GM15510 (cell line): ENCODE results near the gene AHDC1.

Experiments used
- POLR2A ChIP-seq: IDR thresholded peaks from 3 replicates; pipeline ENCODE4 v1.6.1; 2011; ENCODE audit warnings: borderline replicate concordance; ENCODE audit not compliant: insufficient read length; ENCODE audit errors: extremely low read depth

AHDC1 gene

DNA sequence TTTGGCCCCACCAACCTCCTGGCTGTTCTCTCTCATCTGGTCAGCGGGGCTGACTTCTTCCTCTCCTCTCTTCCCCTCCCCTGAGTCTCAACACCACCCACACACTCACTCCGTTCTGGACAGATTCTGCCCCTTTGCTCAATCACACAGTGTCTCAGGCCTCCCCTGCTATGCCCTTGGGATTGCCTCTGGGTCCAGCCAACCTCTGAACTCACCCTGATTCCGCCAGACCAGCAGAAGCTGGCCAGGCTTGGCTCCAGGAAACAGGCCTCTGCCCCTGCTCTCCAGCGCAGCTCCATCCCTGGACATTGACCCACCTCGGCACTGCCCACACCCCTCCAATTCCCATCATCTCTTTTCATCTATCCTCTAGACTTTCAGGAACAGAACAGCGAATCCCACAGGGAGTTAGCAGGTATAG is 22.1 kb downstream of the AHDC1 start:
- no peak for TF ChIP-seq POLR2A

DNA sequence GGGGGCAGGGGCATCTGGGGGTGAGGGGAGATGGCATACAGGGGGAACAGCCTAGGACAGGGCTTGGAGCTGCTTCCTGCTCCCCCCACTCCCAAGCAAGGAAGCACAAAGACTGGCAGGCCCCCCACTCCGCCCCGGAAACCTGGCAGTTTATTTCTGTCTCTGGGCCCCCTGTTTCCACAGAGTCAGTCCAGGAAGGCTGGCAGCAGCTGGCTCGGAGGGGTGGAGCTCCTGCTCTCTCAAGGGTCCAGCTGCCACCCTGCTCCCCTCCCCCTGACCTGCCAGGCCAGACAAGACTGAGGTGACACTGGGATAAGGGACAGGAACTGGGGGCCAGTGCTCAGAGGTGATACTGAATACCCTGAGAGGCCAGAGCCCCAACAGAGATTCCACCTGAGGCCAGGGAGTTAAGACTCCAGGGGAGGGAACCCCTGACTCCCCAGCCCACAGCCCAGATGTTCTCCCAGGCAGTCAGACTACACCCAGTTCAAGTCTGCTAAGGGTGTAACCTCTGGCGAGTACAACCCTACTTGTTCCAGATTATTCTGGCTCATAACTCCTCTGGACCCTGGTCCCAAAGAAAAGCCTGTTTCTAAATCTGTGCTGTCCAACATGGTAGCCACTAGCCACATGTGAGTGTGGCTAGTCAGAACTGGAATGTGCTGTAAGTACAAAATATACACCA is 26.3 kb downstream of the AHDC1 start:
- TF ChIP-seq POLR2A, result no peak

DNA sequence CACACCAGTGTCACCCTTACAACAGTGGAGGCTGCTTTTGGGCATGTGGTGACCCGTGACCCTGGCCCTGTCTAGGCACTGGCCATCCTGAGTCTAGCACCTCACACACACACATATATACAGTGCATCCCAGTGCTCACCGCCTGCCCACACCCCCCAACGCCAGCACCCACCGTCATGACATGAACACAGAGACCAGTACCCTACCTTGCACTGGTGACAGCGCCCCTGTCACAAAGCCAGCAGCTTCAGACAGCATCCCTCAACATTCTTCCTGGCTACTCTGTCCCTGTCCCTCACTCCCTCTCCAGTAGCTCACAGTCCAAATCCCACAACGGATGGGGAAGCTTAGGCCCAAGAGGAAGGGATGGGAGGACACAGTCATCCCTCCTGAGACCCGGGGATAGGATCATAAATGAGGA is 27.1 kb downstream of the AHDC1 start:
- no peak for TF ChIP-seq POLR2A

DNA sequence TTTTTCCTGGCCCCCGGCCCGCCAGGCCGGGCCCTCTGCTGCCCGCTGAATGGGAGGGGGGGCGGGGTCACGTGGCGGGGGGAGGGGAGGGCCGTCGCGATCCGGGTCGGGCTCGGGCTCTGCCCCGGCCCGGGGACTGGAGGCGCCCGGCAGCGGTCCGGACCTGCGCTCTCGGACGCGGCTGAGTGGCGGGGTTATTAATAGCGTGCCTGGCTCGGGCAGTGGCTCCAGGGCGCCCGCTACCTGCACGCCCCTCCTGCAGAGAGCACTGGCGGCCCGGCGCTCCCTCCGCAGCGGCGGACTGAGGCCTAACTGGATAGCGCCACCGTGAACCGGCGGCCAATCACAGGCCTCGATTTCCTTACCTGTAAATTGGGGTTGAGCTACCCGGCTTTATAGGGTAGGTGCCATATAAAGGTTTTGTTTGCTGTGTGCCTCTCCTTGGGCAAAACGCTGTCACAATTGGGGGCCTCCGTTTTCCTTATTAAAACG is 28.1 kb downstream of the AHDC1 start:
- TF ChIP-seq POLR2A, result no peak

DNA sequence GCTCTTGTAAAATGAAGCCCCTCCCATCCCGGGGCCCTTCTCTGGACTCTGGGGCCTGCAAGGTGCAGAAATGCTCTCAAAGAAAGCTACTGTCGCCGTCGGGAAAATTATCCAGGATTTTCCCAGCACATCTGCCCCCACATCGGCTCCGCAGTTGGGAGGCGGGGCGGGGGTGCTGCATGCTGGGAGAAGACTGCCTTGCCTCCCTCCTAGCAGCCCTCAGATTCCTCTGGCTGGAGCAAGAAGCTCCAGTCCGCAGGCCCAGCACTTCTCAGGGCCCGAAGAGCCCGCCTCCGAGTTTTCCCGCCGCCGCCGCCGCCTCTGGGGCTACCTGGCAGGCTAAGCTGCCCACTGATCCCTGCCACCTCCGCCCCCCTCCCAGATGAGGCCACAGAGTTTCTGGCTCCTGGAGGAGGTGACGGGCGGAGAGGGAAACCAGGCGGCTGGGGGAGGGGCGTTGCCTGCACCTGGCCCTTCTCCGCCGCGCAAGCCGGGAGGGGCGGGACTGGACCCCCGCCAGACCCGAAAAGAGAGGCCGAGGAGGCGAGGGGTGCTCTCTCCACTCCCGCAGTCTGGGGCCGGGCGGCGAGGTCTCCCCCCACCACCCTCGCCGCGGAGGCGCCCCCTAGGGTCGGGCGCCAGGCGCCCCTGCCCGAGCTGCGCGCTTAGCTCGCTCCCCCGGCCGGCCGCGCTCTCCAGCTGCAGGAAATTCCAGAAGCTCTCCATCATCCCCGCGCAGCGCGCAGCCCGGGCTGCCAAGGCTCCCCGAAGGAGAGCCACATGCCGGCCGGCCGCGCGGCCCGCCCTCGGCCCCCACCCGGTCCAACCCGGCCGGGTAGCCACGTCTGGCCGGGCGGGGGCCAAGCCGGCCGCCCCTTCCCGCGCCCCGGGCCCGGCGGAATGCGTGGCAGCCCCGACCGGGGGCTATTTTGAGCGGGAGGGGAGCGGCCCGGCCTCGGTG is 28.8 kb downstream of the AHDC1 start:
- TF ChIP-seq POLR2A, result no peak

DNA sequence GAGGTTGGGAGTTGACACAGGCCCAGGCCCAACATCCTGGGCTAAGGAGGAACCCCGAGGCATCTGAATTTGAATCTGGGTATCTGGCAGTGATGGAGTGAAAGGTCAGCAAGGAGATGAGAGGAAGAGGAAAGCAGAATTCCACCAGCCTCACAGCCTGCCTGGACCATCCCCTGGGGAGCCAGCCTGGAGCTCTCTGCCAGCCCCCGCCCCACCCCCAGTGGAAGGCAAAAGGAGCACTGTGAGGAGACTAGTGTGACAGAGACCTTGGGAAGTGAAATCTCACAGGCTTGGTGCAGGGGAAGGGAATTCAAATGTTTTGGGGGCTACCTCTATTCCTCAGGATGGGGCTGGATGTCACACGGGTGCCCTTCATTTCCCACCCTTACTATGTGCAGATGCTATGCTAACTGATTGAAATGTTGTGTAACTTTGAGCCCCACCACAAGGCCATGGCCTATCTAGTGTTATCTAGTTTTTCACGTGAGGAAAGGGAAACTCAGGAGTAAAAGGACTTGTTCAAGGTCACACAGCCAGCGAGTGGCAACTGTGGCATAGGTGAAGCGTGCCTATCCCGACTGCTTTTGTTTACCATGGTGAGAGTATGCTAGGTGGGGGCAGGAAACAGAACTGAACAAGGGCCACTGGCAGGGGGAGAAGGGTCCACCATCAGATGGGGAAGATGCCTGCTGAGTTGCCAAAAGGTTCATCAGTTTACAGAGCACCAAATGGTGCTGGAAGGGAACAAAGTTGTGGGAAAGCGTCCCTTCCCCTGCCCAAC is 29.8 kb downstream of the AHDC1 start:
- no peak for TF ChIP-seq POLR2A

DNA sequence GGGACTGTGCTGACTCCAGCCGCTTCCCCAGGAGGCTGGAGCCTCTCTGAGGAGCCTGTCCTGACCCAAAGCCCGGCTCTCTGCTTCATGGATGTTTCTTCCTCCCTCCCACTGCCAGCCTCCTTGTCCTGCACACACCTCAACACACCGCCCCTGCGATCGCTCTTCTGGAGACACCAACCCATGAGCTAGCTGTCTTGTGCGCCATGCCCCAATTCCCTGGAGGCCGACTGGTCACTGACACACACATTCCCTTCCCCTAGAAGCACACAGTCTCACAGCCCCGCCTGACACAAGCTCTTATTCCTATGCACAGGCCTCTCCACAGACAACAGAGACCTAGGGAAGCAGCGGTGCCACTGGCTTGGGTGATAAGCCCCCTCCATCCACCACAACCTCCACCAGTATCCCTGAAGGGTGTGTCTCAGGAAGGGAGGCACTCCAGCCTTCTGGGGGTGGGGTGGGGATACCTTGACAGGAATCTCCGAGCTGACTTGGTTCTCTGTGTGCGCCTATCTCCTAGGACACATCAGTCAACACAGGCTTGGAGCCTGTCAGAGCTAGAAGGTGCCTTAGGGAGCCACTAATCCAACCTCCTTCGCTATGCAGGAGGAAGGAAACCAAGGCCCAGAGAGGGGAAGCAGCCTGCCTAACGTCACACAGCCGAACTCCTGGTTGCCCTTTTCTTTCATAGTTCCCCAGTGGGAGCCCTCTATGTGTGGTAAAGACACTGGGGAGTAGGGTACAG is 31.1 kb downstream of the AHDC1 start:
- no peak for TF ChIP-seq POLR2A

DNA sequence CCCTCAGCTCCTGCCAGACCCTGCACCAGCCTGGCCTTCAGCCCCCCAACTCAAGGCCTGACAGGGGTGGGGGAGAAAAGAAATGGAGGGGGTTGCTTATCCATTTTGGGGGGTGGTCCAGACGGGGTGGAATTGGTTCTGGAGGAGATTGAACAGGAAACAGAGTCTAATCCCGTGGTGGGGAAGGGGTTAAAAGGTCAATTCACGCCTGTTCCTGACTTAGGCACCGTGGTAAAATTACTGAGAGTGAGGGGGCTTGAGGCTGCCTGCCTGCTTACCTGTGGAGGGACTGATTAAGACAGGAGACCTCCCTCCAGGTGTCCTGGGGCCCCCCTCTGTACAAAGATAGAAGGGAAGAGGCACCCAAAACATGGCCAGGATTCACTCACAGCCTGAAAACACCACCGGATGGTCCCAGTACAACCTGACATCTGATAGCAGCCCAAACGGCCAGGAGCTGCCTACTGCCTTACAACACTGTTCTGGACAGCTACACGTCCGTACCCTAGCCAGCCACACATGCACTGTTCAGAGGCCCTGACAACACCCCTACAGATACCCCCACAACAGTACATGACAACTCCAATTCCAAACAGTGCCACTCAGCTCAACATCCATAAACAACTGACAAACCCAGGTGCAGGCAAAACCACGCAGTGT is 31.8 kb downstream of the AHDC1 start:
- TF ChIP-seq POLR2A, result no peak

DNA sequence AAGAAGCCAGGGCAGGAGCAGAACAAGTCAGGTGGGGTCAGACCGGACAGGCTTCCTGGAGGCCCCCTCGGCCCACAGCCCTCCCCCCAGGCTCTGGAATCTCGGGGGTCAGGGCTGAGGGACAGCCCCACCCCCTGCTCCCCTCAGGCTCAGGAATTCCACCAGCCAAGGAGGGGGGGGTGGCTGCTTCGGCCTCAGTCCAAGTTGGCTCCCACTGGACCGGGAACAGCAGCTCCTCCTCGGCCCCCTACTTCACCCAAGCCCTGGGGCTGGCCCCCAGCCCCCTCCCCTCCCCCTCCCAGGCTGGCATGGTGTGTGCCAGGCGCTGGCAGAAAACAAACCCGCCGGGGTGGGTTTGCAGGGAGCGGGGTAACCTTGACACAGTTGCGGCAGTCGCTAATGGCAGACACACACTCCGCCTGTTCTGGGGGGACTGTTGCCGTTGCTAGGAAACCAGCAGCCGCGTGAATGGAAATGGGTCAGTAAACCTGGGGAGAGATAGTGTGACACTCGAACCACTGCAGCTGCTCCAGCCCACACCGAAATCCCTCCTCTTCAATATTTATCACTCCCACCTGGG is 32.4 kb downstream of the AHDC1 start:
- no peak for TF ChIP-seq POLR2A

DNA sequence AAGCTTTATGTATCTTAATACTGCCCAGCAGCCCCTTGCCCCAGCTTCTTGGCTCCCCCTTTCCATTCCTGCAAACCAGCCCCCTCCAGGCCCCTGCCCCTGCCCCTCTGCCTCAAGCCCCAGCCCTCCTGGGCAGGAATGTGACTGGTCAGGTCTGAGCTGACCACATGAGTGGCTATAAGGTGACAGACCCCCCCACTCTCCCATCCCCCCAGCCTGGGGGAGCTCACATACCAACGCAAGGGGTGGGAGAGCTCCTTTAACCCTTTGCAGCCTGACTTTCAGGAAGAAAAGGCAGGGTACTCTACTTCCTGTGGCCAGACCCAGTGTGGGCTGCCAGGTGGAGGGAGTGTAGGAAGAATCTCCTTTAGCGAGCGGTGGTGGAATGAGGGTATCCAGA is 33.2 kb downstream of the AHDC1 start:
- TF ChIP-seq POLR2A, result no peak

DNA sequence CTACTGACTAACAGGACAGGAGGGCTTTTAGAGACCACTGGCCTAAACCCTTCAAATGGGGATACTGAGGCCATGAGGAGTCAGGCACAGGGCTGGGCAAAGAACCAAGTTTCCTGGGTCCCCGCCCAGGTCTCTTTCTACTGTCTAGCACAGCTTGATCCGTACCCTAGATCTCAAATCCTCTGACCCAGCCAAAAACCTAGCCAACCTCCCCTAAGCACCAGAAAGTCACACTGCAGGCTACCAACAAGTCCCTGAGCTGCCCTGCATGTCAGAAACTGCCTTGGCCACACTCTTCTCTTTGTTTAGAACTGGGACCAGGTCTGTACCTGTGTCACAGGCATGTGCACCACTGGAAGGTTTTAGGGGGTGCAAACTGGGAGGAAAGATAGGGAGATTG is 33.6 kb downstream of the AHDC1 start:
- TF ChIP-seq POLR2A, result no peak

DNA sequence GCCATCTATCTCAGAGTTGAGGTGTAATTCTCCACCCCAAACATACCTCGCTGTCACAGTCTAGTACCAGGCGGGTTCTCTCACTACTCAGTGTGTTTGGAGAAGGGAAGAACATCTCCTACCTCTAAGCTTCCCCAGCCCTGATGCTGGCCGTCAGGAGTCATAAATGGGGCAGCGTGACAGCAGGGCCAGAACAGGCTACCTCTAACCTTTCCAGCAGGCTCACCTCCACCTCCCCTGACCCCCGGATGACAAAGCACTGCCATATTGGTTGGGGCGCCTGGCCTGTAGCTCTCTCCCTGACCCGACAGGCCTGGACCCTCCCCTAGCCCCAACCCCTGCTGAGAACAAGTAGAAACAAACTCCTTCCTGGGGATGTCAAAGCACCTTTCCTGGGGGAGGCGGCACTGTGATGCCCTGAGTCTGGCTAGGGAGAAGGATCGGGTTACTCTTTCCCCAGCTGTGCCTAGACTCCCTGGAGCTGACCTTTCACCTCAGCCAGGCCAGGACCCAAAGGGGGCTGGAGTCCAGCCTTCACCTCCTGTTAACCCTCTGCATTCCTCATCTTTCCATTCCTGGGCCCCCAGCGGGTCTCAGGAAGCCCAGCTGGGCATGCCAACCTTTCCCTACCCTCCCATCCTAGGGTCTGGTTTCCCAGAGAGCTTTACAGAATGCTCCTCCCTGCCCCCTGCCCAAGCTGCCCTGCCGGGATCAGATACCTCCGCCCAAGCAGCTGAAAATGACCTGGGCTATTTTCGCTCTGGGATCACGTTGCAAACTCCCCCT is 34.2 kb downstream of the AHDC1 start:
- TF ChIP-seq POLR2A, result no peak

DNA sequence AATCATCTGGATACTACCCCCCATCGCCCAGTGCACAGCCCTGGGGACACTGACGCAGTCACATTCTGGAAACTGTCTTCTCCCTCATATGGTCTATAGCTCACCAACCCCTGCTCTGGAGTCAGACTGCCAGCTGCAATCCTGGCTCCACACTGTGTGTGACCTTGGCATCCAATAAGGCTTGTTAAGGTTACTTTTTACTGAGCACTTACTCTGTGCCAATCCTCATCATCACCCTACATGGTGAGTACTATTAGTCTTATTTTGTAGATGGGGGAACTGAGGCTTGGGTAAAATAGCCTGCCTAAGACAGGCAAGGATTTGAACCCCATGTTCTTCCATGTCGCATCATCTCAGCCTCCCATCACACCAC is 34.9 kb downstream of the AHDC1 start:
- TF ChIP-seq POLR2A, result no peak
